BLaER1 (cell line): Measurements from ENCODE around the gene TEK.
"Not testable (repeated sequence)": the region's sequence is repeated elsewhere in the genome, so short reads cannot be mapped to it uniquely, and the experiment has no call there.

Source experiments
- H3K27ac ChIP-seq: shearing (Covaris generic); formaldehyde crosslinking; 2 replicates; pipeline ENCODE4 v1.8.1; 2022
- H3K27me3 ChIP-seq: shearing (Covaris generic); formaldehyde crosslinking; 2 replicates; pipeline ENCODE4 v1.8.1; 2022
- H3K36me3 ChIP-seq: shearing (Covaris generic); formaldehyde crosslinking; 2 replicates; pipeline ENCODE4 v1.8.1; 2022
- H3K4me1 ChIP-seq: shearing (Covaris generic); formaldehyde crosslinking; 2 replicates; pipeline ENCODE4 v1.8.1; 2022
- H3K4me2 ChIP-seq: shearing (Covaris generic); formaldehyde crosslinking; 2 replicates; pipeline ENCODE4 v1.8.1; 2022
- H3K4me3 ChIP-seq: shearing (Covaris generic); formaldehyde crosslinking; 2 replicates; pipeline ENCODE4 v1.8.1; 2022
- H3K9ac ChIP-seq: shearing (Covaris generic); formaldehyde crosslinking; 2 replicates; pipeline ENCODE4 v1.8.1; 2022
- H3K9me3 ChIP-seq: shearing (Covaris generic); formaldehyde crosslinking; 2 replicates; pipeline ENCODE4 v1.8.1; 2022
- H4K20me1 ChIP-seq: shearing (Covaris generic); formaldehyde crosslinking; 2 replicates; pipeline ENCODE4 v1.8.1; 2022
- Cebpa-rat ChIP-seq: shearing (Covaris generic); IDR thresholded peaks from 2 replicates; pipeline ENCODE4 v1.8.1; 2022

Gene TEK

DNA sequence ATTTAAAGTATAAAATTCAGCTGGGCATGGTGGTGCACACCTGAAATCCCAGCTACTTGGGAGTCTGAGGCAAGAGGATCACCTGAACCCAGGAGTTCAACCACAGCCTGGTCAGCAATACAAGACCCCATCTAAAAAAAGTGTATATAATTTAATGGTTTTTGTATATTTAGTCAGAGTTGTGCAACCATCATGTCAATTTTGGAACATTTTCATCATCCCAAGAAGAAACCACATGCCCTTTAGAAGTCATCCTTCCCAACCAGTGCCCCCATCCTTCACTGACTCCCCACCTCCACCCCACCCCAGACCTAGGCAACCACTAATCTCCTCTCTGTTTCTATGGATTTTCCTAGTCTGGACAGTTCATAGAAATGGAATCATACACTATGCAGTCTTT lies 18.8 kb upstream of the TEK start:
- no peak for TF ChIP-seq Cebpa-rat
- Histone ChIP-seq H3K36me3 (no peaks in the 10 kb centered on the region), H3K4me1 (no peaks in the 10 kb centered on the region), H3K9me3 (no peaks in the 10 kb centered on the region), H3K4me3 (no peak overlapping the region), H3K27ac (no peak overlapping the region), H4K20me1 (no peaks in the 10 kb centered on the region), H3K27me3 (no peaks in the 10 kb centered on the region), H3K9ac (no peak overlapping the region), H3K4me2 (no peak overlapping the region)

GRCh38 chr9:27090711-27091110 lies 18.3 kb upstream of the TEK start:
- TF ChIP-seq Cebpa-rat = no peak
- H3K27ac ChIP-seq = no peak overlapping the region

DNA sequence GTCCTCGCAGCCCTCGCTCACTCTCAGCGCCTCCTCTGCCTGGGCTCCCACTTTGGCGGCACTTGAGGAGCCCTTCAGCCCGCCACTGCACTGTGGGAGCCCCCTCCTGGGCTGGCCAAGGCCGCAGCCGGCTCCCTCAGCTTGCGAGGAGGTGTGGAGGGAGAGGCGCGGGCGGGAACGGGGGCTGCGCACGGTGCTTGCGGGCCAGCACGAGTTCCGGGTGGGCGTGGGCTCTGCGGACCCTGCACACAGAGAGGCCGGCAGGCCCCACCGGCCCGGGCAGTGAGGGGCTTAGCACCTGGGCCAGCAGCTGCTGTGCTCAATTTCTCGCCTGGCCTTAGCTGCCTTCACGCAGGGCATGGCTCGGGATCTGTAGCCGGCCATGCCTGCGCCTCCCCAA lies 16.5 kb upstream of the TEK start:
- H3K4me1 ChIP-seq, H3K9me3 ChIP-seq: not testable (repeated sequence)

More at GRCh38 chr9:27090711-27091110, 18.3 kb upstream of the TEK start:
- H3K9ac ChIP-seq = no peak overlapping the region
- H3K36me3 ChIP-seq = no peaks in the 10 kb centered on the region
- H4K20me1 ChIP-seq = no peaks in the 10 kb centered on the region
- H3K4me1 ChIP-seq = no peaks in the 10 kb centered on the region
- H3K4me2 ChIP-seq = no peak overlapping the region
- H3K9me3 ChIP-seq = no peaks in the 10 kb centered on the region
- no peaks in the 10 kb centered on the region for H3K27me3 ChIP-seq
- no peak overlapping the region for H3K4me3 ChIP-seq

DNA sequence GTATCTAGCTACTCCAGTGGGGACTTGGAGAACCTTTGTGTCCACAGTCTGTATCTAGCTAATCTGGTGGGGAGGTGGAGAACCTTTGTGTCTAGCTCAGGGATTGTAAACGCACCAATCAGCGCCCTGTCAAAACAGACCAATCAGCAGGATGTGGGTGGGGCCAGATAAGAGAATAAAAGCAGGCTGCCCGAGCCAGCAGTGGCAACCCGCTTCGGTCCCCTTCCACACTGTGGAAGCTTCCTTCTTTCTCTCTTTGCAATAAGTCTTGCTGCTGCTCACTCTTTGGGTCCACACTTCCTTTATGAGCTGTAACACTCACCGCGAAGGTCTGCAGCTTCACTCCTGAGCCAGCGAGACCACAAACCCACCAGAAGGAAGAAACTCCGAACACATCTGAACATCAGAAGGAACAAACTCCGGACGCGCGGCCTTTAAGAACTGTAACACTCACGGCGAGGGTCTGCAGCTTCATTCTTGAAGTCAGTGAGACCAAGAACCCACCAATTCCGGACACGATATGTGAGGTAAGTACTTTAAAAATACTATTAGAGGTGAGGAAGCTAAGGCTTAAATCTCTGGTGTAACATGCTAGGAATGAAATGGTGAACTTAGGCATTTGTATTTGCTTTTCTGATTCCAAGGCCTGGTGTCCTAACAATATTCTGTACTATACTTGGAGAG lies 15.5 kb upstream of the TEK start:
- not testable (repeated sequence) for H3K4me1 ChIP-seq

More for the DNA sequence above, 16.5 kb upstream of the TEK start:
- H3K9ac ChIP-seq, H3K27ac ChIP-seq, H3K4me2 ChIP-seq, H3K4me3 ChIP-seq, H4K20me1 ChIP-seq, H3K36me3 ChIP-seq, H3K27me3 ChIP-seq: not testable (repeated sequence)

DNA sequence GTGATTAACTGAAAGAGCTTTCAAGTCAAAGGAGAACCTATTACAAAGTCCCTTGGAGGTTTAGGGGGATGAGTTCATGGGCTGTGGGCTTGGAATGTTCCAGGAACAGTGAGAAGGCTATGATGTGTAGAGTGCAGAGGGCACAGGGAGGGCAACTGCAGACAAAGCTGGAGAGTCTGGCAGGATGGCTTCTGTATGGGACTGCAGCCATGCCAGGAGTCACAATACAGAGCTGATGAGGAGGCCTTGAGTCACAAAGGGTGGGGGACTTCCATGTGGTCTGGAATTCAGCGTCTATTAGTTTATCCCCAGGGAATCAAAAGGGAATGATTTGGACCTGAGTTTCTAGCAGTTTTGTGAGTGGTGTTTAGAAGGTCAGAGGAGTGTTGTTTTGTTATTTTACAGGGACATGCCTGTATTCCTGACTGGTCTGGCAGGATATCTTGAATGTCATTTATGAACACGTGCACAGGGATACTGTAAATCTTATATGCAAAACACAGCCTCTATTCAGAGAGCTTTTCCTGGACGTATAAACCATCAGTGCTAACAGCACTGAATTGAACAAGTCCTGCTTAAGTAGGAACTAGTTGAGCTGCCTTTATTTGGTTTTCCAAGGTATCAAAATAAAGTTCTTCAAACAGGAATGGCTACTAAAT lies 14.3 kb upstream of the TEK start:
- no peak overlapping the region for H3K9ac ChIP-seq
- no peaks in the 10 kb centered on the region for H3K27me3 ChIP-seq
- no peak overlapping the region for H3K27ac ChIP-seq
- H3K4me1 ChIP-seq = no peaks in the 10 kb centered on the region
- no peaks in the 10 kb centered on the region for H4K20me1 ChIP-seq
- no peak overlapping the region for H3K4me2 ChIP-seq
- H3K4me3 ChIP-seq = no peak overlapping the region
- no peaks in the 10 kb centered on the region for H3K9me3 ChIP-seq
- no peaks in the 10 kb centered on the region for H3K36me3 ChIP-seq
- TF ChIP-seq Cebpa-rat = no peak

More for the DNA sequence above, 15.5 kb upstream of the TEK start:
- not testable (repeated sequence) for H3K27me3 ChIP-seq, H3K4me2 ChIP-seq, H3K9me3 ChIP-seq, H4K20me1 ChIP-seq, H3K9ac ChIP-seq, H3K36me3 ChIP-seq, H3K4me3 ChIP-seq, H3K27ac ChIP-seq

DNA sequence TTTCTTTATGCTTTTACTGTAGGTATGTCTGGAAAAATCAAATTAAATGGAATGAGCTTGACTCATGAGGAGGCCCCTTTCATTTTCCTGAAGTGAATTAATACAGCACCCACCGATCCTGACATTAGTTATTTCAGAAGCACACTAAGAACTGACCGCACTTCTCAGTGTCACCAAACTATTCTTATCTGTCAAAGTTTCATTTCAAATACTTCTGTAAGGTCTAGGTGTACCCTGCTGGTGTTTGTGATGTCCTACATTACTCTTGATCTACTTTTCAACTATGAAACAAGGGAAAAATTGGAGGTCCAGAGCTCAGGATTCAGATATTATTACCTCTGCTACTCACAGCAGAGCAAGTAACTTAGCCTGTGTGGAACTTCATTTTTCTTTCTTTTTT lies 1.8 kb upstream of the TEK start:
- TF ChIP-seq Cebpa-rat = no peak
- Histone ChIP-seq H3K4me3 (no peak overlapping the region), H3K9ac (no peak overlapping the region), H3K4me2 (no peak overlapping the region), H3K36me3 (no peaks in the 10 kb centered on the region), H3K27me3 (no peaks in the 10 kb centered on the region), H3K9me3 (no peaks in the 10 kb centered on the region), H3K4me1 (no peaks in the 10 kb centered on the region), H3K27ac (no peak overlapping the region), H4K20me1 (no peaks in the 10 kb centered on the region)

DNA sequence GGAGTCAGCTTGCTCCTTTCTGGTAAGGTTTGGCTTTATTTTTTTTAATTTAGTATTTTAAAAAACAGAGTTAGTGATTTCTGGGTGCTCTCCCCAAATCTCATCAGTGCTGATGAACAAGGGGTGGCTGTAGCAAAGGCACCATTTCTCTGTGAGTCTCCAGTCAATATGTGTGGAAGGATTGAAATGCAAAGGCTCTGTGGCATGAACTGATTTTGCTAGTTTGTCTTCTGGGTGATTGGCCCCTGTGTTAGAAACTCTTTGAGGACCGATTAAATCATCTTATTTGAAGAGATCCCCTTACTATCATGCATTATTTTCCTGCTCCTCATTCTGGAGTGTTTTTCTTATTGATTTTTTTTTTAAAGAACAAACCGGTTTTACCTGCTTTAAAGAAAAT lies 596 bp downstream of the TEK start:
- no peaks in the 10 kb centered on the region for H4K20me1 ChIP-seq
- no peaks in the 10 kb centered on the region for H3K4me1 ChIP-seq
- H3K27me3 ChIP-seq = no peaks in the 10 kb centered on the region
- no peaks in the 10 kb centered on the region for H3K9me3 ChIP-seq
- H3K36me3 ChIP-seq = no peaks in the 10 kb centered on the region
- H3K4me3 ChIP-seq = no peak overlapping the region
- H3K4me2 ChIP-seq = no peak overlapping the region
- H3K27ac ChIP-seq = no peak overlapping the region
- no peak for TF ChIP-seq Cebpa-rat
- H3K9ac ChIP-seq = no peak overlapping the region

DNA sequence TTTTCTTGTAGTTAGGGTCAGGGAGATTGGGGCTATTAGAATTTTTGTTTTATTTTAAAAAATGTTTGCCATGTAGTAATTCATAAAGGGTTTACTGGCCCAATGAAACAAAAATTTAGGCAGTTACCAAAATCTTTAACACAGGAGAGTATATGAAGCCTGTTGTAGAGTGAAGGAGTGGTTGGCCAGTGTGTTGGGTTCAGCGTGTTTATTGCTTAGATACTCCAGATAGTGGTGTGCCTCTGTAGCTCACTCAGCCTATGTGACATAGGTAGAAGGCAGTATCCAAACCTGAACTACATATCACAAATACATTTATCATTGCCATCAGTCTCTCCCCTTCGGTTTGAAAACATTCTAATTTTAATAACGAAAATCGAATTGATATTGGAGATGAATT lies 1.2 kb downstream of the TEK start:
- no peak overlapping the region for H3K4me2 ChIP-seq
- H3K9me3 ChIP-seq = no peaks in the 10 kb centered on the region
- no peaks in the 10 kb centered on the region for H3K4me1 ChIP-seq
- no peaks in the 10 kb centered on the region for H3K27me3 ChIP-seq
- H3K36me3 ChIP-seq = no peaks in the 10 kb centered on the region
- H3K9ac ChIP-seq = no peak overlapping the region
- H3K4me3 ChIP-seq = no peak overlapping the region
- no peaks in the 10 kb centered on the region for H4K20me1 ChIP-seq
- no peak for TF ChIP-seq Cebpa-rat
- H3K27ac ChIP-seq = no peak overlapping the region

- Histone ChIP-seq H3K4me3 (no peak overlapping the region), H3K36me3 (no peaks in the 10 kb centered on the region), H4K20me1 (no peaks in the 10 kb centered on the region), H3K9me3 (no peaks in the 10 kb centered on the region), H3K27ac (no peak overlapping the region), H3K4me1 (no peaks in the 10 kb centered on the region), H3K9ac (no peak overlapping the region), H3K4me2 (no peak overlapping the region), H3K27me3 (no peaks in the 10 kb centered on the region)
- TF ChIP-seq Cebpa-rat = no peak
Observed at GRCh38 chr9:27112235-27112634, 3.2 kb downstream of the TEK start.

- Histone ChIP-seq H3K36me3 (no peaks in the 10 kb centered on the region), H4K20me1 (no peaks in the 10 kb centered on the region), H3K27ac (no peak overlapping the region), H3K4me2 (no peak overlapping the region), H3K27me3 (no peaks in the 10 kb centered on the region), H3K4me1 (no peaks in the 10 kb centered on the region), H3K9ac (no peak overlapping the region), H3K4me3 (no peak overlapping the region), H3K9me3 (no peaks in the 10 kb centered on the region)
- no peak for TF ChIP-seq Cebpa-rat
Observed at GRCh38 chr9:27117489-27118135, 8.6 kb downstream of the TEK start.
